Measurements from ENCODE around the gene PCDHA6.
"Not testable (repeated sequence)": the region's sequence is repeated elsewhere in the genome, so short reads cannot be mapped to it uniquely, and the experiment has no call there.

- TF ChIP-seq, protein P1, sequence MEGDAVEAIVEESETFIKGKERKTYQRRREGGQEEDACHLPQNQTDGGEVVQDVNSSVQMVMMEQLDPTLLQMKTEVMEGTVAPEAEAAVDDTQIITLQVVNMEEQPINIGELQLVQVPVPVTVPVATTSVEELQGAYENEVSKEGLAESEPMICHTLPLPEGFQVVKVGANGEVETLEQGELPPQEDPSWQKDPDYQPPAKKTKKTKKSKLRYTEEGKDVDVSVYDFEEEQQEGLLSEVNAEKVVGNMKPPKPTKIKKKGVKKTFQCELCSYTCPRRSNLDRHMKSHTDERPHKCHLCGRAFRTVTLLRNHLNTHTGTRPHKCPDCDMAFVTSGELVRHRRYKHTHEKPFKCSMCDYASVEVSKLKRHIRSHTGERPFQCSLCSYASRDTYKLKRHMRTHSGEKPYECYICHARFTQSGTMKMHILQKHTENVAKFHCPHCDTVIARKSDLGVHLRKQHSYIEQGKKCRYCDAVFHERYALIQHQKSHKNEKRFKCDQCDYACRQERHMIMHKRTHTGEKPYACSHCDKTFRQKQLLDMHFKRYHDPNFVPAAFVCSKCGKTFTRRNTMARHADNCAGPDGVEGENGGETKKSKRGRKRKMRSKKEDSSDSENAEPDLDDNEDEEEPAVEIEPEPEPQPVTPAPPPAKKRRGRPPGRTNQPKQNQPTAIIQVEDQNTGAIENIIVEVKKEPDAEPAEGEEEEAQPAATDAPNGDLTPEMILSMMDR (IDR thresholded peaks at IDR 0.05; ENCODE audit: insufficient read depth, low read length, poor library complexity, severe bottlenecking) = not testable (repeated sequence)
- TF ChIP-seq EZH2phosphoT487 (conservative IDR thresholded peaks at IDR 0.05; ENCODE audit: low read length) = not testable (repeated sequence)
These were observed 31.6 kb upstream of the PCDHA6 start for GRCh38 chr5:140796072-140796717.

Data from SU-DHL-6 (cell line).